Thoracic aorta (tissue), 2 donors: Measurements from ENCODE around the gene SPACA6. TPM values are rescaled to one million over a fixed set of nuclear protein-coding genes. Genes with fewer than 3 reads are reported as not detected.
"Not testable (repeated sequence)": the region's sequence is repeated elsewhere in the genome, so short reads cannot be mapped to it uniquely, and the experiment has no call there.

ENCODE experiments used
- ATAC-seq: fragments of 150-250 bp; one replicate; pipeline ENCODE4 v1.8.0; 2017; ENCODE audit warnings: low read depth; ENCODE audit not compliant: insufficient number of reproducible peaks, low FRiP score
- DNase-seq: peaks from one replicate; pipeline ENCODE4 v3.0.0-alpha.2; 2020; ENCODE audit warnings: low spot score
- H3K27ac ChIP-seq, 2 donors: fragments of 200-600 bp; sonication (generic); 1 replicate in 1 of 2; 2 replicates in 1 of 2; pipeline ENCODE4 v1.5.1; 2016; ENCODE audit warnings: mild to moderate bottlenecking in 2 of 2, moderate library complexity in 2 of 2
- H3K27me3 ChIP-seq: fragments of 200-600 bp; sonication (generic); replicated peaks from 2 replicates; pipeline ENCODE4 v1.6.0; 2016; ENCODE audit warnings: mild to moderate bottlenecking; ENCODE audit not compliant: insufficient read depth
- H3K36me3 ChIP-seq: fragments of 200-600 bp; sonication (generic); one replicate; pipeline ENCODE4 v1.5.1; 2016
- H3K4me1 ChIP-seq, 2 donors: fragments of 200-600 bp; sonication (generic); 1 replicate in 1 of 2; 2 replicates in 1 of 2; pipeline versions ENCODE4 v1.5.1 to v1.6.0; 2016; ENCODE audit warnings: low read depth in 2 of 2, mild to moderate bottlenecking in 1 of 2; ENCODE audit not compliant: control insufficient read depth in 1 of 2
- H3K4me3 ChIP-seq: fragments of 200-600 bp; sonication (generic); 2 replicates; pipeline ENCODE4 v1.5.1; 2016; ENCODE audit warnings: mild to moderate bottlenecking
- H3K9me3 ChIP-seq: fragments of 200-600 bp; sonication (generic); 2 replicates; pipeline ENCODE4 v1.5.1; 2016
- CTCF ChIP-seq: fragments of 200-600 bp; sonication (generic); IDR thresholded peaks from one replicate; pipeline ENCODE4 v1.5.1; 2019; ENCODE audit warnings: antibody characterized with exemption
- total RNA-seq, 2 donors: library from RNA; depleted of rRNA; stranded (reverse); fragments of >200 nt; gene quantifications; one replicate each; pipeline versions ENCODE4 v1.1.0 to v1.2.3, GENCODE V29; 2016

SPACA6 gene
- total RNA-seq: 10 to 100 TPM; 24.1 to 72.4 TPM

GRCh38 chr19:51693260-51693659 is at the start of gene SPACA6:
SPACA6 (plus strand) TSS chr19:51693330; CDS start chr19:51693527, 197 bp downstream.
- peak within 1 kb of the TSS; percentile 46 to 97 for H3K27ac ChIP-seq
- H3K36me3 ChIP-seq: peaks cover 10% of the 10 kb centered on the region
- H3K4me1 ChIP-seq: peaks cover 10 to 38% of the 10 kb centered on the region in 2 donors
- DNase-seq (no peak), ATAC-seq (no peak)
- H3K4me3 ChIP-seq: peak within 1 kb of the TSS; percentile 85
- H3K27me3 ChIP-seq: no peaks in the 10 kb centered on the region
- no peak for TF ChIP-seq CTCF
- H3K9me3 ChIP-seq: no peaks in the 10 kb centered on the region

GRCh38 chr19:51644636-51645271 is 48.4 kb upstream of the SPACA6 start:
- Histone ChIP-seq H3K4me3 (peak overlapping the region; percentile 55), H3K27me3 (no peaks in the 10 kb centered on the region), H3K36me3 (no peaks in the 10 kb centered on the region), H3K27ac (no peak overlapping the region), H3K4me1 (no peaks in the 10 kb centered on the region), H3K9me3 (no peaks in the 10 kb centered on the region)
- DNase-seq (no peak), ATAC-seq (no peak)
- TF ChIP-seq CTCF: no peak

- not testable (repeated sequence) for H3K27me3 ChIP-seq, DNase-seq, ATAC-seq, H3K27ac ChIP-seq, H3K9me3 ChIP-seq, H3K4me1 ChIP-seq, H3K36me3 ChIP-seq
- H3K4me3 ChIP-seq: peak within 1 kb of the TSS; percentile 55
Measured at GRCh38 chr19:51646730-51647129, 46.4 kb upstream of the SPACA6 start, which contains the start of gene SIGLEC14. SIGLEC14 (minus strand) TSS chr19:51646825; CDS start chr19:51646759, 66 bp downstream.

- Histone ChIP-seq H3K27me3 (no peaks in the 10 kb centered on the region), H3K27ac (no peak overlapping the region), H3K4me3 (no peak overlapping the region), H3K9me3 (no peaks in the 10 kb centered on the region), H3K36me3 (no peaks in the 10 kb centered on the region), H3K4me1 (no peaks in the 10 kb centered on the region)
- ATAC-seq (no peak), DNase-seq (no peak)
- no peak for TF ChIP-seq CTCF
Measured at GRCh38 chr19:51647318-51647717, 45.8 kb upstream of the SPACA6 start.

- Histone ChIP-seq H3K36me3 (no peaks in the 10 kb centered on the region), H3K4me1 (no peaks in the 10 kb centered on the region), H3K27me3 (no peaks in the 10 kb centered on the region), H3K4me3 (no peak overlapping the region), H3K9me3 (no peaks in the 10 kb centered on the region), H3K27ac (no peak overlapping the region)
- DNase-seq (no peak), ATAC-seq (no peak)
- no peak for TF ChIP-seq CTCF
Measured at GRCh38 chr19:51651216-51651846, 41.8 kb upstream of the SPACA6 start.
